Testis (tissue), 5 donors: ENCODE results near the gene RAB42. TPM values are rescaled to one million over a fixed set of nuclear protein-coding genes. Genes with fewer than 3 reads are reported as not detected.

Experiments used
- DNase-seq: peaks from one replicate; pipeline ENCODE4 v3.0.0-alpha.2; 2019
- H3K27ac ChIP-seq, 2 donors: fragments of 200-600 bp; sonication (generic); one replicate each; pipeline ENCODE4 v1.5.1; 2019
- H3K27me3 ChIP-seq: fragments of 200-600 bp; sonication (generic); one replicate; pipeline ENCODE4 v1.5.1; 2019
- H3K36me3 ChIP-seq: fragments of 200-600 bp; sonication (generic); one replicate; pipeline ENCODE4 v1.5.1; 2017; ENCODE audit warnings: low read depth; ENCODE audit errors: missing control alignments
- H3K4me1 ChIP-seq: fragments of 200-600 bp; sonication (generic); one replicate; pipeline ENCODE4 v1.5.1; 2019
- H3K4me3 ChIP-seq, 2 donors: fragments of 200-600 bp; sonication (generic); one replicate each; pipeline ENCODE4 v1.5.1; 2017 to 2019
- H3K9me3 ChIP-seq: fragments of 200-600 bp; sonication (generic); one replicate; pipeline ENCODE4 v1.5.1; 2017
- POLR2A ChIP-seq: fragments of 450-650 bp; IDR thresholded peaks from one replicate; pipeline ENCODE4 v1.6.1; 2017; ENCODE audit warnings: antibody characterized with exemption, mild to moderate bottlenecking, moderate library complexity
- WGBS, 2 donors: methylation state at CpG; one replicate each; pipeline ENCODE4 v1.1.5; 2018; 5-methylcytosine and 5-hydroxymethylcytosine counted together
- intact Hi-C: fragments of 100-400 bp; cut with DNase I; formaldehyde crosslinking; loops from one replicate; pipeline ENCODE4 v1.15.1; 2023; ENCODE audit warnings: low total_unique reads
- long read RNA-seq, 2 donors: transcript quantifications; one replicate each; lab custom pipeline, GENCODE V29; 2026
- polyA plus RNA-seq: library from polyadenylated mRNA; stranded (reverse); fragments of 350-450 nt; fragmentation: Illumina TruSeq; extraction: RNeasy Lipid Tissue Mini Kit (QIAGEN cat#74804); gene quantifications from one replicate; pipeline ENCODE4 v1.2.3, GENCODE V29; 2014; ENCODE audit warnings: low read depth, low replicate concordance; ENCODE audit not compliant: insufficient read depth
- total RNA-seq, 2 donors: library from RNA; depleted of rRNA; stranded (reverse); fragments of >200 nt; gene quantifications; one replicate each; pipeline ENCODE4 v1.2.3, GENCODE V29; 2016
- TF ChIP-seq, protein P1 (sequence below), 3 experiments: fragments of 450-650 bp in 2 of 3; fragments of 200-600 bp in 1 of 3; sonication (generic) in 1 of 3; IDR thresholded peaks; one replicate each; pipeline ENCODE4 v1.5.1; 2016 to 2019; ENCODE audit warnings: antibody characterized with exemption in 3 of 3, mild to moderate bottlenecking in 2 of 3, moderate library complexity in 1 of 3

Gene RAB42, protein sequence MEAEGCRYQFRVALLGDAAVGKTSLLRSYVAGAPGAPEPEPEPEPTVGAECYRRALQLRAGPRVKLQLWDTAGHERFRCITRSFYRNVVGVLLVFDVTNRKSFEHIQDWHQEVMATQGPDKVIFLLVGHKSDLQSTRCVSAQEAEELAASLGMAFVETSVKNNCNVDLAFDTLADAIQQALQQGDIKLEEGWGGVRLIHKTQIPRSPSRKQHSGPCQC
- total RNA-seq (1 to 10 TPM; 1.8 to 5.4 TPM), polyA plus RNA-seq (4.6 TPM)
- long read RNA-seq, donor 1, partial matches to known transcripts = 0 of 3 reads
- long read RNA-seq, donor 1, other reads (novel, unspliced or antisense) = 0 of 3 reads
- long read RNA-seq, donor 2, partial matches to known transcripts = 0 of 2 reads
- long read RNA-seq, donor 2, other reads (novel, unspliced or antisense) = 0 of 2 reads

DNA sequence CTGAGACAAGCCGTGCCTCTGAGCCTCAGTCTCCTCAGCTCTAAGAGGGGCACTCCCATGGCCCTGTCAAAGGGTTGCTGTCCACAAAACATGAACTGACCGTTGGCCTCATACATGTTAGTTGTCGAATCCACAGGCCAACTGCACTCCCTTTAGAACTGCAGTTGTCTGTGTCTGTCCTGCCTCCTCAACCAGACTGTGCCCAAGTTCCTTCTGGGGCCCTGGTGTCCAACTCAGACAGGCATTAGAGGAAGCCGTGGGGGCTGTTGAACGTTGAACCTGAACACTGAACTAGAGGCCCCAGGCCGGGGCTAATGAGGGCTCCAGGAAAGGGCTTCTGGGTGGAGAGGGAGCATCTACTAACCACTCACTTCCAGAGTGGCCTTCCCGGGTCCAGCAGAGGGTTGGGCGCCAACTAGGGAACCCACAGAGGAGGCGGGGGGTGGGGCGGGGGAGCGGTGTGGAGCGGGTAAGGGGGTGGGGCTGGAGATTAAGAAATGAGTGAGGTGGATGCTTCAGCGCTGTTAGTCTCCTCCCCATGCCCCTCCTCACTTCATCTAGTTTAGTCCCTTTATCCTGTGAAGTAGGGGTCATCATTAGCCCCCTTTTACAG lies at the start of gene RAB42:
Gene RAB42, plus strand, starts transcription at position 558 of the 613 bp plus-strand sequence. CDS start 247 bp downstream, outside the sequence.
- TF ChIP-seq, protein P1, sequence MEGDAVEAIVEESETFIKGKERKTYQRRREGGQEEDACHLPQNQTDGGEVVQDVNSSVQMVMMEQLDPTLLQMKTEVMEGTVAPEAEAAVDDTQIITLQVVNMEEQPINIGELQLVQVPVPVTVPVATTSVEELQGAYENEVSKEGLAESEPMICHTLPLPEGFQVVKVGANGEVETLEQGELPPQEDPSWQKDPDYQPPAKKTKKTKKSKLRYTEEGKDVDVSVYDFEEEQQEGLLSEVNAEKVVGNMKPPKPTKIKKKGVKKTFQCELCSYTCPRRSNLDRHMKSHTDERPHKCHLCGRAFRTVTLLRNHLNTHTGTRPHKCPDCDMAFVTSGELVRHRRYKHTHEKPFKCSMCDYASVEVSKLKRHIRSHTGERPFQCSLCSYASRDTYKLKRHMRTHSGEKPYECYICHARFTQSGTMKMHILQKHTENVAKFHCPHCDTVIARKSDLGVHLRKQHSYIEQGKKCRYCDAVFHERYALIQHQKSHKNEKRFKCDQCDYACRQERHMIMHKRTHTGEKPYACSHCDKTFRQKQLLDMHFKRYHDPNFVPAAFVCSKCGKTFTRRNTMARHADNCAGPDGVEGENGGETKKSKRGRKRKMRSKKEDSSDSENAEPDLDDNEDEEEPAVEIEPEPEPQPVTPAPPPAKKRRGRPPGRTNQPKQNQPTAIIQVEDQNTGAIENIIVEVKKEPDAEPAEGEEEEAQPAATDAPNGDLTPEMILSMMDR (IDR thresholded peaks at IDR 0.05) = no peak
- no peak for TF ChIP-seq POLR2A
- Histone ChIP-seq H3K4me3 (peak within 1 kb of the TSS; percentile 27 to 50), H3K36me3 (no peaks in the 10 kb centered on the region), H3K27me3 (no peaks in the 10 kb centered on the region), H3K4me1 (peaks cover 3% of the 10 kb centered on the region), H3K27ac (no peak within 1 kb of the TSS), H3K9me3 (no peaks in the 10 kb centered on the region)
- DNase-seq = peak; percentile 32
- intact Hi-C loops = no loop called here
- WGBS, 2 donors = 11 to 28% methylated on average over 8 to 13 of the region's 13 CpGs

DNA sequence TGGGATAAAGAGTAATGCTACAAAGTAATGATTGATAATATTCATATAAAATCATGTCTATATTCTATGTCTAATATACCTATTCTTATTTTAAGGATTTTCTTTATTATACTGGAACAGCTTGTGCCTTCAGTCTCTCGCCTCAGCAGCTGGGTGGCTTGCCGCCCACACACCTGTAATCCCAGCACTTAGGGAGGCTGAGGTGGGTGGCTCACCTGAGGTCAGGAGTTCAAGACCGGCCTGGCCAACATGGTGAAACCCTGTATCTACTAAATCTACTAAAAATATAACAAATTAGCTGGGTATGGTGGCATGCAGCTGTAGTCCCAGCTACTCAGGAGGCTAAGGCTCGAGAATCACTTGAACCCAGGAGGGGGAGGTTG lies 46.8 kb upstream of the RAB42 start:
- Histone ChIP-seq H3K9me3 (no peaks in the 10 kb centered on the region), H3K27me3 (no peaks in the 10 kb centered on the region), H3K4me3 (no peak overlapping the region), H3K4me1 (no peaks in the 10 kb centered on the region), H3K27ac (no peak overlapping the region), H3K36me3 (no peaks in the 10 kb centered on the region)
- DNase-seq = no peak
- WGBS, 2 donors = 89 to 91% methylated on average over 4 of the region's 4 CpGs
- intact Hi-C loops = no loop called here
- TF ChIP-seq, protein P1 (IDR thresholded peaks at IDR 0.05) = no peak
- no peak for TF ChIP-seq POLR2A

DNA sequence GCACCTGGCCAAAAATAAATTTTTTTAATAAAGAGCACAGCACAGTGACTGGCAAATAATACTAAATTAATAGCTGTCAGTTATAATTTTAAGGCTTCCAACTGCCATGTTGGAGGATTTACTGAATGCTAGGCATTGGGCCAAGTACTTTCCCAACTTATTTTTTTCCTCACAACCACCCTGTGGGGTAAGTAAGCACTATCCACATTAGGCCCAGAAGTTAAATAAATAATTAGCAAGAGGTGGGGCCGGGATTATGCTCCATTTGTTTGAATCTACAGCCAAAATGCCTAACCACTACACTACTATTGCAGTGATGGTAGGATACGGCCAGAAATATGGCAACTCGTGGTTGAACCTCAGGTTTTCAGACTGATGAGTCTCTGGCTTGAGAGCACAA lies 43.7 kb upstream of the RAB42 start:
- no peaks in the 10 kb centered on the region for H3K36me3 ChIP-seq
- no peaks in the 10 kb centered on the region for H3K4me1 ChIP-seq
- no peak for TF ChIP-seq POLR2A
- TF ChIP-seq, protein P1 (IDR thresholded peaks at IDR 0.05) = no peak
- DNase-seq = no peak
- no peak overlapping the region for H3K27ac ChIP-seq
- no peaks in the 10 kb centered on the region for H3K27me3 ChIP-seq
- no peaks in the 10 kb centered on the region for H3K9me3 ChIP-seq
- H3K4me3 ChIP-seq = no peak overlapping the region
- 85 to 96% methylated on average over 3 of the region's 3 CpGs for WGBS, 2 donors
- intact Hi-C loops = no loop called here

DNA sequence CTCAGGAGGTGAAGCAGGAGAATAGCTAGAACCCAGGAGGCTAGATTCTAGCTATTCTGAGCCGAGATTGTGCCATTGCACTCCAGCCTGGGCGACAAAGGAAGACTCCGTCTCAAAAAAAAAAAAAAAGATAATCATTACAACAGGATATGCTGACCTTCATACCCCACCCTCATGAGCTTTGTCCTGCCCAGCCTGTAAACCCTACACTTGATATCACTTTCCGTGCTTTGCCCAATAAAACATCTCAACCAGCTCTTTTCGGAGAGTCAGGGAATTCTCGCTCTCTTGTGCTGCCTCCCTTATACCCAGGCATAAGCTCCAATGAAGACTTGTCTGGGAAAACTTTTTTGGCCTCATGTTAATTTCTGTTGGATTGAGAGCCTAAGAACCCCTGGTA lies 40.7 kb upstream of the RAB42 start:
- Histone ChIP-seq H3K9me3 (no peaks in the 10 kb centered on the region), H3K4me3 (no peak overlapping the region), H3K36me3 (no peaks in the 10 kb centered on the region), H3K4me1 (peaks cover 10% of the 10 kb centered on the region), H3K27me3 (no peaks in the 10 kb centered on the region), H3K27ac (no peak overlapping the region)
- DNase-seq = no peak
- intact Hi-C loops = no loop called here
- 75 to 90% methylated on average over 6 of the region's 6 CpGs for WGBS, 2 donors
- TF ChIP-seq, protein P1 (IDR thresholded peaks at IDR 0.05) = no peak
- no peak for TF ChIP-seq POLR2A
